Keratinocyte (primary cell): ENCODE data around the gene LIPH. TPM values are rescaled to one million over a fixed set of nuclear protein-coding genes. Genes with fewer than 3 reads are reported as not detected.

Source experiments
- DNase-seq: peaks from one replicate; pipeline ENCODE4 v3.0.0-alpha.2; 2011; ENCODE audit warnings: low read depth, missing footprints, low spot score
- FAIRE-seq: peaks from 2 replicates; lab custom pipeline; 2011; peaks lifted over from hg19 to GRCh38; lab: Jason Lieb, UNC
- H2AFZ ChIP-seq: 2 replicates; pipeline ENCODE4 v1.6.0; 2012; ENCODE audit warnings: low read length, control low read depth, inconsistent platforms; ENCODE audit not compliant: control insufficient read depth
- H3K27ac ChIP-seq: 2 replicates; pipeline ENCODE4 v1.5.1; 2011; ENCODE audit warnings: low read length; ENCODE audit not compliant: control insufficient read depth, insufficient read depth
- H3K27me3 ChIP-seq: 3 replicates; pipeline ENCODE4 v1.6.0; 2011; ENCODE audit warnings: low read length; ENCODE audit not compliant: control insufficient read depth, insufficient read depth; ENCODE audit errors: extremely low read depth
- H3K36me3 ChIP-seq, 2 experiments: 2 replicates in 1 of 2; 3 replicates in 1 of 2; pipeline ENCODE4 v1.5.1; 2011; ENCODE audit warnings: low read length in 2 of 2, mild to moderate bottlenecking in 1 of 2; ENCODE audit not compliant: control insufficient read depth in 2 of 2, insufficient read depth in 2 of 2; ENCODE audit errors: extremely low read depth in 1 of 2
- H3K4me1 ChIP-seq: 3 replicates; pipeline ENCODE4 v1.5.1; 2011; ENCODE audit warnings: low read length; ENCODE audit not compliant: control insufficient read depth, insufficient read depth; ENCODE audit errors: extremely low read depth
- H3K4me2 ChIP-seq: 3 replicates; pipeline ENCODE4 v1.6.0; 2011; ENCODE audit warnings: low read depth, low read length; ENCODE audit not compliant: control insufficient read depth, insufficient read depth; ENCODE audit errors: extremely low read depth
- H3K4me3 ChIP-seq, 3 experiments: fragments of 200-600 bp in 1 of 3; sonication (generic) in 1 of 3; 2 replicates in 2 of 3; 3 replicates in 1 of 3; pipeline ENCODE4 v1.5.1; 2011 to 2016; ENCODE audit warnings: low read length in 3 of 3, mild to moderate bottlenecking in 3 of 3, control low read depth in 2 of 3, inconsistent platforms in 1 of 3, low read depth in 1 of 3, mixed read lengths in 1 of 3, mixed run types in 1 of 3, moderate library complexity in 1 of 3; ENCODE audit not compliant: control insufficient read depth in 2 of 3, insufficient read depth in 2 of 3; ENCODE audit errors: extremely low read depth in 1 of 3
- H3K79me2 ChIP-seq: 2 replicates; pipeline ENCODE4 v1.6.0; 2012; ENCODE audit warnings: low read length; ENCODE audit not compliant: control insufficient read depth, insufficient read depth
- H3K9ac ChIP-seq: 3 replicates; pipeline ENCODE4 v1.6.0; 2011; ENCODE audit warnings: low read length; ENCODE audit not compliant: control insufficient read depth, insufficient read depth; ENCODE audit errors: extremely low read depth
- H3K9me1 ChIP-seq: 3 replicates; pipeline ENCODE4 v1.6.0; 2011; ENCODE audit warnings: low read length; ENCODE audit not compliant: control insufficient read depth, insufficient read depth; ENCODE audit errors: extremely low read depth
- H3K9me3 ChIP-seq: 2 replicates; pipeline ENCODE4 v1.5.1; 2012; ENCODE audit warnings: low read depth, low read length; ENCODE audit not compliant: control insufficient read depth
- H4K20me1 ChIP-seq: 3 replicates; pipeline ENCODE4 v1.6.0; 2011; ENCODE audit warnings: low read length; ENCODE audit not compliant: control insufficient read depth, insufficient read depth; ENCODE audit errors: extremely low read depth
- CTCF ChIP-seq, 3 experiments: IDR thresholded peaks in 1 of 3; conservative IDR thresholded peaks in 1 of 3; optimal IDR thresholded peaks in 1 of 3; 2 replicates in 2 of 3; 3 replicates in 1 of 3; pipeline versions ENCODE3 to v1.5.1; 2011; ENCODE audit warnings: low read length in 3 of 3, mild to moderate bottlenecking in 3 of 3, moderate library complexity in 2 of 3, control low read depth in 1 of 3, inconsistent platforms in 1 of 3; ENCODE audit not compliant: insufficient read depth in 2 of 3; ENCODE audit errors: extremely low read depth in 1 of 3
- EZH2 ChIP-seq: IDR thresholded peaks from one replicate; pipeline ENCODE4 v1.6.1; 2012; ENCODE audit warnings: inconsistent platforms, mild to moderate bottlenecking, low read length, moderate library complexity
- dilution Hi-C: fragments of 300-500 bp; cut with MboI; formaldehyde crosslinking; loops from one replicate; pipeline ENCODE4 v1.7.0; 2020; ENCODE audit warnings: low sequenced_read_pairs; ENCODE audit not compliant: extremely low pct_ligation_motif_present
- polyA plus RNA-seq, 5 experiments: library from polyadenylated mRNA; depleted of rRNA in 3 of 5; stranded (reverse) in 3 of 5; stranded (forward) in 1 of 5; unstranded in 1 of 5; fragments of >200 nt; gene quantifications; 1 replicate in 1 of 5; 2 replicates in 3 of 5; 3 replicates in 1 of 5; pipeline versions ENCODE4 v1.2.1 to v1.2.3, GENCODE V29; 2011 to 2012; ENCODE audit warnings: missing spikeins in 2 of 5, low read depth in 1 of 5, low replicate concordance in 1 of 5

Gene LIPH
- polyA plus RNA-seq, 1 donor (not counting 4 experiments of a cell fraction or from before 2014, with no cell fraction given), result 1.1 TPM

GRCh38 chr3:185519021-185519420, 33.4 kb downstream of the LIPH start:
- Histone ChIP-seq H2AFZ (no peak overlapping the region), H3K79me2 (no peaks in the 10 kb centered on the region), H3K9me1 (no peaks in the 10 kb centered on the region), H4K20me1 (no peaks in the 10 kb centered on the region), H3K9ac (no peak overlapping the region), H3K27me3 (peaks cover 6% of the 10 kb centered on the region), H3K4me3 (no peak overlapping the region), H3K4me2 (no peak overlapping the region), H3K9me3 (no peaks in the 10 kb centered on the region), H3K27ac (no peak overlapping the region), H3K36me3 (no peaks in the 10 kb centered on the region), H3K4me1 (no peaks in the 10 kb centered on the region)
- FAIRE-seq (no peak), DNase-seq (no peak)
- dilution Hi-C loops, result no loop called here
- TF ChIP-seq CTCF (optimal IDR thresholded peaks at IDR 0.05 in 1 of 3, IDR thresholded peaks at IDR 0.05 in 1 of 3, conservative IDR thresholded peaks at IDR 0.05 in 1 of 3; ENCODE audit: extremely low read depth in 1 of 3, insufficient read depth in 2 of 3, low read length in 3 of 3), result peak in 2 of 3 experiments; percentile 14 to 15
- no peak for TF ChIP-seq EZH2

DNA sequence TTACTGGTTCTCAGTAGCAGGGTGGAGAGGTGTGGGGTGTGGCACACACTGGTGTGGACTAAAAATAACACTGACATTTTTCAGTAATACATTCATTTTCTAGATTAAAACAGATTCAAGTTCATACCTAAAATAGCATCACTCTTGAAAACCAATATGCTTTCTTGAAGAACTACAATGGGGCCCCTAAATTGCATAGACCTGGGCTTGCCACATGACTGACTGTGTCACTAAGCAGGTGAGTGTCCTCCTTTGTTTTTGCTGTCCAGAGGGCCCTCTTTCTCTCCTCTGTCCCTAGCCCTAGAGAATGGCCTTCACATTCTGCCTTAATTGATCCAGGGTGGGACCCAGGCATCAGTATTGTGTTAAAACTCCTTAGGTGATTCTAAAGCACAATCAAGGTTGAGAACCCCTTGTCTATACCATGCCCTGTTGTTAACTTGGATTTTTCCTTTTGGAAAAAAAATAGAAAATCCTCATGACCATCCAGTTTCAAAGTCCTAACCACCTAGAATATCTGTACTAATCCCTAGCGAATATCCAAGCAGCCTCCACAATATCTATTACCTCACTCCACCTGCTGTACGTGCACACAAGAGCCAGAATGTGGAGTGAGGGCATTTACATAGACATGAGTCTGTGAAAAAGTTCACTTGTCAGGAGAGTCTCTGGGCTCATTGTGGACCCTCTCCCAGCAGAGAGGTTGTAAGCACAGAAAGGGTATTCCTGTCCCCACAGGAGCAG, 34.8 kb downstream of the LIPH start:
- H3K79me2 ChIP-seq, result no peaks in the 10 kb centered on the region
- no peak overlapping the region for H3K4me3 ChIP-seq
- no peak overlapping the region for H2AFZ ChIP-seq
- dilution Hi-C loops, result no loop called here
- FAIRE-seq (no peak), DNase-seq (no peak)
- no peaks in the 10 kb centered on the region for H3K9me3 ChIP-seq
- no peaks in the 10 kb centered on the region for H4K20me1 ChIP-seq
- no peak overlapping the region for H3K9ac ChIP-seq
- no peaks in the 10 kb centered on the region for H3K36me3 ChIP-seq
- no peak for TF ChIP-seq EZH2
- TF ChIP-seq CTCF (optimal IDR thresholded peaks at IDR 0.05 in 1 of 3, IDR thresholded peaks at IDR 0.05 in 1 of 3, conservative IDR thresholded peaks at IDR 0.05 in 1 of 3; ENCODE audit: extremely low read depth in 1 of 3, insufficient read depth in 2 of 3, low read length in 3 of 3), result no peak
- no peaks in the 10 kb centered on the region for H3K4me1 ChIP-seq
- no peak overlapping the region for H3K4me2 ChIP-seq
- peaks cover 6% of the 10 kb centered on the region for H3K27me3 ChIP-seq
- no peaks in the 10 kb centered on the region for H3K9me1 ChIP-seq
- no peak overlapping the region for H3K27ac ChIP-seq
